ENCODE data around the gene FOXN3.

Gene FOXN3, protein sequence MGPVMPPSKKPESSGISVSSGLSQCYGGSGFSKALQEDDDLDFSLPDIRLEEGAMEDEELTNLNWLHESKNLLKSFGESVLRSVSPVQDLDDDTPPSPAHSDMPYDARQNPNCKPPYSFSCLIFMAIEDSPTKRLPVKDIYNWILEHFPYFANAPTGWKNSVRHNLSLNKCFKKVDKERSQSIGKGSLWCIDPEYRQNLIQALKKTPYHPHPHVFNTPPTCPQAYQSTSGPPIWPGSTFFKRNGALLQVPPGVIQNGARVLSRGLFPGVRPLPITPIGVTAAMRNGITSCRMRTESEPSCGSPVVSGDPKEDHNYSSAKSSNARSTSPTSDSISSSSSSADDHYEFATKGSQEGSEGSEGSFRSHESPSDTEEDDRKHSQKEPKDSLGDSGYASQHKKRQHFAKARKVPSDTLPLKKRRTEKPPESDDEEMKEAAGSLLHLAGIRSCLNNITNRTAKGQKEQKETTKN

DNA sequence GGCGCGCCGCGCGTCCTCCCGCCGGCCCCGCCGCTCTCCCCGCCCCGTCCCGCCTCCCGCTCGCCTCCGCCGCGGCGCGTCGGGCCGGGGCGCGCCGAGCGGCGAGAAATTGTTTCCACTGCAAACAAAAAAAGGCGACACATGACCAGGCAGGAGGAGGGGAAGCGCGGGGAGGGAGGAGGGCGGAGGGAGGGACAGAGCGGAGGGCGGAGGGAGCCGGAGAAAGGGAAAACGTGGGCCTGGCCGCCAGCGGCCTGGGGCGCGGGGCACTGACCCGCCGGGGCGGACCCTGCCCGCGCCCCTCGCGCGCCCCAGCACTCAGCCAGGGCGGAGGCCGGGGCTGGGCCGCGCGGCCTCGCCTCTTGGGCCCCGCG lies at the start of gene FOXN3:
FOXN3 (minus strand) TSS at position 143 of the 374 bp plus-strand sequence. CDS start 4,757 bp downstream, outside the sequence.
- no peak for FAIRE-seq

DNA sequence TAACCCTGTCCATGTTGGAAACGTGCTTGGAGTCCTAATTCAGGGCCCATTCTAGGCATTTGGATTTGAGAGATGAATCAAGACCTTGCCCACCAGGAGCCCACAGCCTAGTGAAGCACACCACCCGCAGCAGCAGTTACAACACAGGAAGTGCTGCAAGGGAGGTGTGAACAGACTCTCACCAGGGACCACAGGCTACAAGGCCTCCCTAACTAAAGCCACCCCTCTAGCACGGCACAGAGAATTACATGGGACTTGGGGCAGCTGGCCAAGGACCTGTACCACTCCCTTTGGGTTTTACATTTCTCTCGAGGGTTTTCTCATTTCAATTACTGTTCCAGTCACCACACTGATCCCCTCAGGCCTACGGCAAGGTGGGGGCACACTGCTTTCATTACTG lies 49.5 kb upstream of the FOXN3 start:
- FAIRE-seq = no peak

DNA sequence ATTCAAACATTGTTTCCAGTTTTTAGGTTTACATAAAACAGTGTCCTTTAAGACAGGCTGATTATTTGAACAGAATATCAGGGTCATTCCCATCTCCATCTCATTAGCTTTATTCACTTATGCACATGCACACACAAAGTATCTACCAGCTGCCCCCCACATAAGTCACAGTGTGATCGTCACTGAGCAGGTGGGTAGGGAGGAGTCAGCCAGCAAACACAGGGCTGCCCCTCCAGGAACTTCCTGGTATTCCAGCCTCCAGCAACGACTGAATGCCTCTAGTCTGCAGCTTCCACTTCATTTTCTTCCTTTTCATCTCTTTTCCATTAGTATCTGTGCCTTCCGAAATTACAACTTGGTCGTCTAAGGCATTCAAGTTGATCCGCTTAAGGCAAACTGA lies 48.8 kb upstream of the FOXN3 start:
- no peak for FAIRE-seq

DNA sequence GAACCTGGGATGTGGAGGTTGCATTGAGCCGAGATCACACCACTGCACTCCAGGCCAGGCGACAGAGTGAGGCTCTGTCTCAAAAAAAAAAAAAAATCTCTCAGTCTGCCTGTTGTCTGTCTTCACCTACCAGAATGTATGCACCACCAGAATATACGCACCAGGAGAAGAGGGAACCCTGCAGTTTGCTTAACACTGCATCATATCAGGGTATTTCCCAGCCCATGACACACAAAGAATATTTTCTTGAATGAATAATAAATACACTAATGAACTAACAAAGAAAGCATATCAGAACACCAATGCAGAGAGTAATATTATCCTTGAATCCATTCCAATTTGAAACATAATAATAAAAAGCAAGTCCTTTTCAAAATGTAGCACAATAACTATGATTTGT lies 44.2 kb upstream of the FOXN3 start:
- no peak for FAIRE-seq

DNA sequence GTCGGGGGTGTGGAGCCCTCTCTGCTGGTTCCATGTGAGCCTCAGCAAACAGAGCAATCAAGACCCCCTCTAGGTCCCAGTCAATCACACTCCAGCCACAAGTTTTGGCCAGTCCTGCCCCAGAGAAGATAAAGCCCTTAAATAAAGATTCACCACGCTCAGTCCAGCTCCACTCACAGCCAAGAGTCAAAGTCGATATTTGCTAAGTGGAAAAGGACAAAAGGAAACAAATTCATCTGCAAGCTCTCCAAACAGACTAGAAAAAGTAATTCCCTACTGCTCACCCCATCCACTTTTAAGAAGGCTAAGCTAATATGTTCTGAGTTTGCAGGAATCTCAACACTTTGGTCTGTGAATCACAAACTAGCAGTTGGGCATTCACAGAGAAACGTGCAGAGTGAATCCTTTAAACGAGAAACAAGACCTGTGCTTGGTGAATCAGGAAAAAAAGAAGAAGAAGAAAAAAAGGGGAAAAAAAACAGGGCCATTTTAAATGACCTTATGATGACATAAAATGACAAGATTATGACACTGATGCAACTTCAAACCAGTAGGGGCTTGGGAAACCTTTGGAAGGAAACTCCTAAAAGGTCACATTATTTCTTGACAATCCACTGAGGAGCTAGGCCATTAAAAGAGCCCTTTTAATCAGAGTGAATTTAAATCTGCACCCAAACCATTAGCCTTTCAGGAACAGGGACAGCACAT lies 41.8 kb upstream of the FOXN3 start:
- no peak for FAIRE-seq

DNA sequence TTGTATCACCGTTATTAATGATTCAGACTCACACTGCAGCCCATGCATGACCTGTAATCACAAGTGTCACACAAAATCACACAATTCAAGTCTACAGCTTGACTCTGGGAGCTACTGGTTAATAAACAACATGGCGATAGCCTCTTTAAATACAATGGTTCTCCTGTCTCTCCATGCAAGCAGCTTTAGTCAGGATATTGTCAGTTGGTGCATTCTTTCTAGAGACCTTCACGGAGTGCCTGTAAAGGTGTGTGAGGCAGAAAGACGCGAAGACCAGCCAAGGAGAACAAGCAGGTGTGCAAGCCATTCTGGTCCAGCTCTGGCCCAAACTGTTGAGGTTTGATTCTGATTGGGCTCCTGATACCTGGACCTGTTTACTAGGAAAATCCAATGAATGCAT lies 40.0 kb upstream of the FOXN3 start:
- no peak for FAIRE-seq

DNA sequence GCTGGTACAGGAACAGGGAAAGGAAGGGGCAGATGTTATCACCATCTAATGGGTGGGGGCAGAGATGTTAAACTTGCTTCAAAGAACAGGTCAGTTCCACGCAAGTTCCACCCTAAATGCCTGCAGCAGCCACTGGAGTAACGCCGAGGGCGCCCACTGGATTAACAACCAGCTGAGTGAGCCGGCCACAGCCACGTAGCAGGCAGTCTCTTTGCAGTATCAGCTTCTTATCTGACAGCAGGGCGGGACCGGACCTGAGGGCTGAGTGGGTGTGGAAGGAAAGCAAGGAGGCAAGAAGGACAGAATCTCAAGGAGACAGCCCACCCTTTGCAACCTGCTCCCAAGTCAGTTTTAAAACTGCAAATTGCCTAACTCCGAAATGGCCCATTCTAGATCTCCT lies 38.4 kb upstream of the FOXN3 start:
- no peak for FAIRE-seq

DNA sequence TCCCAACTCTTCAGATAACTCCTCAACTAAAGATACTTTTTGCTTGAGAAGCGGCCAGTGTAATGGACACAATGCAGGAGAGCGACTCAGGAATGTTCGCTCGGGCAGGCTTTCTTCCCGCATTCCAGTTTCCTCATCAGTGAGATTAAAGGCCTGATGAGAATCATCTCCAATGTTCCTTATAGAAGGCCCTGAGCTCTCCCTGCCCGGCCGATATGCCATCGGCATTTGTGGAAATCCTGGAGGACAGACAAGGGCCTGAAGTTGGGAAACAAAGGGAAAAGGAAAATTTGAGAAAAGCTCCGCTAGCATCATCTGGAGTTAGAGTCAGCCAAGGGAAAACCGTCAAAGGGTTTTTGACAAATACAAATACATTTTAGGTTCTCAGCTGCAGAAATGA lies 38.0 kb upstream of the FOXN3 start:
- no peak for FAIRE-seq

DNA sequence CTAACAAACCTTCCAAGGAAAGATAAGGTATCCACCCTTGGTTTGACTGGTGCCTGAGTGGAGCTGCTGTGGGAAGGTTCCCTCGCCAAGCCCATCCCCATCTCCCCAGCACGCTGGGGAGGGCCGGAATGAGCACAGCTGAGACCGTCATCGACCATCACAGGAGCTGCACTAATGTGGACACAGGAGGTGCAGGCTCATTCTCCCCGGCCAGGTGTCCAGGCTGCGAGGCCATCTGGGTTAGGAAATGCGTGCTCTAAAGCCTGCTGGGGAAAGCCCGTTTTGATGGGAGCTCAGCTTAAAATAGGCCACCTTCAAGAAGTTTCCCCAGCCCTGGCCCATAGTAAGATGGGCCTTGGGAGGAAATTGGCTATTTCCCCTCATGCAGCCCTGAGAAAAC lies 35.2 kb upstream of the FOXN3 start:
- no peak for FAIRE-seq

DNA sequence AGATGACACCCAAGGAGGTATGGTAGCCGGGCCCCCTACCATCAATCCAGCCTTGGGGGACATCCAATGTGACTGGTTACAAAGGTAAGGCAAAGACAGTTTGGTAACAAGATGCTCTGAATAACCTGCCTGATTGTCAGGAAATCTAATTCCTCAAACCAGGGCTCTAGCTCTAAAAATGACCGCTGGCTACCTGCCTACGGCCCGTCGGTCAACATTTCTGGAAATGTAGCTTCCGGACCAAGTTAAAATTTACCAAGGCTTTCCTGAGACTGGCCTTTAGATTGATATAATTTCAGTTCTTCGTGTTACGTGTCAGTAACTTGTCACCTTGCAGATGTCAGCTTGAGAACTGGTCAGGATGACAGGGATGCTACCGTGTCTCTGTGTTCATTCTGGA lies 34.2 kb upstream of the FOXN3 start:
- FAIRE-seq = no peak

DNA sequence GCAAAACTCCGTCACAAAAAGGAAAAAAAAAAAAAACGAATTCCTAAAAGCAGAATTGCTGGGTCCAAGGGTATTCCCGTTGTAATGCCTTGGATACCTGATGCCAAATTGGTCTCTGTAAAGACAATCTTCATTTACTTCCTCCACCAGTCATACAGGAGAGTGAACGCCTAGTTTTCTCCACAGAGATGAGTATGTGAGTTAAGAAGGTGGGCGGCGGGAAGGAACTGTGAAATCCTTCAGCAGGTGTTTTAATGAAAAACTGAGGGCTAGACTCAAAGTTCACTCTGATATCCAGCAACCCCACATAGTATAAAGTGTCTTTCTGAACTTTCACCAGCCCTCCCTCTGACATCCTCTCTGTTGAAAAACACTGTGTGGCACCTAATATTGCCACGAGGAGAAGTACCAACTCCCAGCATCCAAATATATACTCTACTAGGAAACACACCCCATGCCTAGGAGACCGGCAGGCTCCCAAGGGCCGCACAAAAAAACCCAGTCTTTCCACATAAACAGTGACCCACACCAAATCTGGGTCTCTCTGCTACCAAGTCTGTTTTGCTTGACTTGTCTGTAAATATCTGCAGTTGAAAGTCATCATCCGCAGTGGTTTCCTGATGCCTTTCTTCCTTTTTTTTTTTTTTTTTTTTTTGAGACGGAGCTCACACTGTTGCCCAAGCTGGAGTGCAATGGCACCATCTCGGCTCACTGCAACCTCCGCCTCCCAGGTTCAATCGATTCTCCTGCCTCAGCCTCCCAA lies 30.3 kb upstream of the FOXN3 start:
- no peak for FAIRE-seq

DNA sequence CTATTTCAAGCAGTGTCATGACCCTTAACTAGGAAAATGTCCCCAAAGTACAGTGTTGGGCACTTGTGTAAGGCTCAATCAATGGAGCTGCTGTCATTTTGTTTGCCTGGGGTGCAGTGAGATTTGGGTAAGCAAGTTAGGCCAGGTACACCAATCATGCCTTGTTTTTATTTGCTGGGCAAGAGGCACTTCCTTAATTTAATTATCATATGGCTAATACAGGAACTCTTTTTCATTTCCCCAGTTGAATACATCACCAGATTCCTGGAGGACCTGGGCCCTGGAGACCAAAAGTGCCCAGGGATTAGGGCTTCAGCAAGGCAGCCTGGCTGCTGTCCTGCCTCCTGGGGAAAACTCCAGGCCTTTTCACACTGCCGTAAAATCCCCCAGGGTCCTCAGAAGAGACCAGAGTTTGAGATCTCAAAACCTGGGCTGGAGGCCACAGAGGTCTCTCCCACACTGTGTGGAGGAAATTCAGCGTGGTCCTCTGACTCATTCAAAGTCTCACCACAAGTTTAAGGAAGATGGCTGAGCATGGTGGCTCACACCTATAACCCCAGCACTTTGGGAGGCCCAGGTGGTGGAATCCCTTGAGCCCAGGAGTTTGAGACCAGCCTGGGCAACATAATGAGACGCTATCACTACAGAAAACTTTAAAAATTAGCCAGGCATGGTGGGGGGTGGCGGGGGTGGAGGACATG lies 28.4 kb upstream of the FOXN3 start:
- no peak for FAIRE-seq

DNA sequence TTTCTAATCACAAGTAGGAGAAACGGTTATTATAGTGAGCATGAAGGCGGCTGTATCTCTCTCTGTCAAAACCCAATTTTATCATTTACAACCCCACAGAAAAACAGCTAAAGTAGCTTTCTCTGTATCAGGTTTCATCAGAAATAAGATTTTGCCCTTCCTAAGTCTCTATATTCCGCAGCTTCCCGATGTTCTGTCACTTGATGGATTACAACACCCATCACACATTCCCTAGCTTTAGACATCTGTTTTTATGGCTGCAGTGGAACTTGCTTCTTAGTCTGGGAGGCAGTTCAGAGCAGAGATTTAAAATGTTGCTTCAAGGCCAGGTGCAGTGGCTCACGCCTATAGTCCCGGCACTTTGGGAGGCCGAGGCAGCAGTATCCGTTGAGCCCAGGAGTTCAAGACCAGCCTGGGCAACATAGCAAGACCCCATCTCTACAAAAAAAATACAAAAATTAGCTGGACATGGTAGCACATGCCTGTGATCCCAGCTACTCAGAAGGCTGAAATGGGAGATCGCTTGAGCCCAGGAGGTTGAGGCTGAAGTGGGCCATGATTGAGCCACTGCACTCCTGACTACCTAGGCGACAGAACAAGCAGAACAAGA lies 27.6 kb upstream of the FOXN3 start:
- no peak for FAIRE-seq

DNA sequence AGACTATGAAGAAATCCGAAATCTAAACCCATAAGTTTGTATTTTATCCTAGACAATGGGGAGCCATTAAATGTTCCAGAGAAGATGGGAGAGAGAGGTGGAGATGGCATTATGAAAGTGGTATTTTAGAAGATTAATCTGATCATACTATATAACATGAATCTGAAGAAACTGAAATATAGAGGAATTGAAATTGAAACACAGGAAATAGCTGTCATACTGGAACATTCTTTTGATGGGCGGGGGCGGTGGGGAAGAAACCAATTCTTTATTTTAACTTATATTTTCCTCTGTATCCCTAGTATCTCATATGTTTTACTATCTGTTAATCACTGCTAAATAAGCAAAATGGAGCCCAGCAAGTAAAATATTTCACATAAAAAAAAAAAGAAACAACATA lies 27.0 kb upstream of the FOXN3 start:
- FAIRE-seq = no peak

DNA sequence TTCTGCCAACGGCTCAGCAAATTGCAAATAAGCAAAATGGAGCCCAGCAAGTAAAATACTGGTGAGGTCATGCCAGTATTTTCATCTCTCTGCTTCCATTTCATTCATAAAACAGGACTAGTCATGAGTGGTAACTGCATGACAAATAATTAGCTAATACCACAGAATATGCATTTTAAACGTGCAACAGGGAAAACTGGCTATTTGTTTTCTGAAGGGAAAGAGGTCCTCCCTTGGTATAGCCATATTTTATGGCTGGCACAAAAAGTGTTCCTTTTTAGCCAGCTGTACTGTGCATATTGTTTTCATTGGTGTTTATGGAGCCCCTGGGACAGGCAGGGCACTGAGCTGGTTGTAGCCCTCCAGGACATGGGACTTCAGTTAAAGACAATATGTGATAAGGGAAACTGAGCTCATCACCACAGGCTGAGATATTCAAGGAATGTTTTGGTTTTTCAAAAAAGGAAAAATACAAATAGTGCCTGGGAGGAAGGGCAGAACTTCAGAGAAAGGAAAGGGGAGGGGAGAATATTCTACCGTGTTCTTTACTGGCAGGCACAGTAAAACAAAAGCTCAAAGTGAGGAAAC lies 26.1 kb upstream of the FOXN3 start:
- no peak for FAIRE-seq

DNA sequence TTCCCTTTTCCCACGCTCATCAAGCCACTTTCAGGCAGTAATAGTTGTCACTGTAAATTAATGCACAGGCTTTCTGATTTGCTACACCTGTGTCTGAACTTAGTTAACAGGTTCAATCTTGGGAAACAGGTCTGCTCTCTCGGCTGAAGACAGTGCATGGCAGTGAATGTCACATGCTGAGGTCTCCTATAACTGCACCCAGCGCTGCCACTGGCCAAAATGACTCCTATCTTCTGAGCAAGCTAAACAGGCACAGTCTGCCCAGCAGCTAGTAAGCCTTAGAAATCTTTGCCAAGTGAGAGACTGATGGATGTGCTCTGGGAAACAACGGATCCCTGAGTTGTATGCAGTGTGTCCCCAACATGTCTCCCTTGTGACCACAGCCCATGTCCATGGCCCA lies 25.2 kb upstream of the FOXN3 start:
- FAIRE-seq = no peak

DNA sequence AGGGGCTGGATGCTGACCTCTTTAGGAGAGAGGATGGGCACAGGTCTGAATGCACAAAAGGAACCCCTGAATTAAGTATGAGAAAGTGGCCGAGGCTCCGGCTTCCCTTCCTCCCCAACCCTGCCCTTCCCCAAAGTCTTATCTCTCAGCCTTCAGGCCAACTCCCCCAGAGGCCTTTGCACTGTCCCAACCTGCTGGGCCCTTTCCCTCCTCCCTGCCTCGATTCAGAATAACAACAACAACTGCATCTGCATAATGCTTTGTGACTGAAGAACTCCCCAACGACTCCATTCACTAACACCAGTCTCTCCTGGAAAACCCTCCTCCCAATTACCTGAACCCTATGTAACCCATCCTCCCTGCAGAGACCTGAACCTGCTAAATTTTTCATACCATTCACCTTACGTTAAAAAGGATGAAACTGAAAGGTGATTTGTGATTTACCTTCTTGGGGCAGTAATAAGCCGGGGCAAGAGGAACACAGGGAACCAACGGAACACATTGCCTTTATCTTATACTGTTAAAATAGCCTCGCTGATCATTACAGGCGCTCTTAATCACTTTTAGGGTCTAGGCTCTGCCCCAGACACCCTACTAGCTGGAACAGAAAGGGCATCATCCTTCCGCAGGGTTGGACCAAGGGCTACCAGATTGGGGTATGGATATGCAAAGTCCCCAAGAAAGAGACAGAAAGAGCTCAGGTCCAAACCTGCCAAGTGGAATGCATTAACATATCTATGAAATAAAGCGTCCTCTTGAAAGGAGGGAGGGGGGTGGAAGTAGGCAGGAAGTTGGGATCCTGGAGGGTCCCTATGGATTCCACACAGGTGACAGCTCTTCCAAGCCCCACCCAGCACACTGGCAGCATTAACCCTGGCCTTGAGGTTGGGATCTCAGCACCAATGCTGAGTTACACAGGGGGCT lies 24.2 kb upstream of the FOXN3 start:
- no peak for FAIRE-seq

DNA sequence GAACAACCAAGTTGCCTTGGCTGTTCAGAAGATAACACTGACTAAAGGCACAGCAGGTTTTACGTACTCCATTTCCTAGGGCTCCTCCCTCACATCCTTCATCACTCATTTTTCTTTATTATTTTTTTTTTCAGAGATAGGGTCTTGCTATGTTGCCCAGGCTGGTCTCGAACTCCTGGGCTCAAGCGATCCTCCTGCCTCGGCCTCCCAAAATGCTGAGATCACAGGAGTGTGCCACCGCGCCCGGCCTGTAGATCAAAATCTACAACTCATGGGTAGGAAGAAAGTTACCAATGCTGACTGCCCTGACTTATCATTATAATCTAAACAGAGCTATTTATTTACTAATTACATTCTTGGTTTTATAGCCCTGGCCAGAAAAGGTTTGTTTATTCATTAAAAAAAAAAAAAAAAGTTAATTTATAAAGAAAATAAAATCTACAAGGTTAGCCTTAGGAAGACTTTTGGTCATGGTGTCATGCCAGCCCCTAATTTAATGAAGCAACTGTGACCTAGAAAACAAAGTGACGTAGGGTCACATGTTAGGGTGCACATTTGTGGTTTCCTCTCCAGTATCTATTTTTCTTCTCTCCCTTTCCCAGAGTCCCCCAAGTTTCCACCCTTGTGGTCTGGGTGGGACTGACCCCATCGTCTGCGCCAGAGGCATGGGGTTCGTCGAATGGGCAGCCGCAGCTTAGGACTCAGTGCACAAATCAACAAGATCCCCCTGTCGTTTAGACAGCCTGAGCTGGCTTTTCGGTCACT lies 19.0 kb upstream of the FOXN3 start:
- no peak for FAIRE-seq

DNA sequence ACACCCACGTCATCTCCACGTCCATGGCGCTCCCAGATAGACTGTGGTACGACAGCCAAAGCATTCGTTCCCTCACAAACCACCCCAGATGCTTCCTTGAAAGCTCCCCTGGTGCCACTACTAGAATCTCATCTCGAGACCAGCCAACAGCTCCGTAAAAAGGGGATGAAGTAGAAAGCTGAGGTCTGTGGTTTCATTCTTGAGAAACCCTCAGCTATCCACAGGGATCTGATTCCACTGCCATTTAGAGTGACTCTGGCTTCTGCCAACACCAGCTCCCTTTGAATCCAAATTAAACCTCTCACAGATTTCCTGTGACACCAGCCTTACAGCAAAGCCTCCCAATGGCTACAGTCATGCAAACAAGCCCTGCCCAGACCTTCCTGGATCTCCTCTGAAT lies 18.5 kb upstream of the FOXN3 start:
- FAIRE-seq = no peak

DNA sequence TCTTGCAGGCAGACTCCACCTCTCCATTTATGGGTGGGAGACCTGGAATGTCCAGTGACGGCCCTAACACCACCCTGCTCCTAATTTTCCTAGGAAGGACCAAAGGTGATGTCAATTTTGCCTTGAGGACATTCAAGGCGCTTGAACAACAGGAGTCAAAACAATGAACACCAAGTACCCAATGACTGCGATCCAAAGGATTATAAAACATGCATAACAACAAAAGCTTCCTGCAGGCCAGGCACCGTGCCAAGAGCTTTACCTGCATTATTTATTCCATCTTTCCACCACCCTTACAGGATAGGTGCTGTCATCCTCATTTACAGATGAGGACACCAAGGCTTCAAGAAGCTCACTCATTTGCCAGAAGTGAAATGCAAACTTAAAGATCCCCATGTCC lies 15.2 kb upstream of the FOXN3 start:
- no peak for FAIRE-seq

Measured in colon (tissue), 2 donors.